Lung (tissue), 12 donors: ENCODE measurements around the gene SLC9A9. TPM values are rescaled to one million over a fixed set of nuclear protein-coding genes. Genes with fewer than 3 reads are reported as not detected.

ENCODE experiments used
- ATAC-seq: fragments of 200-7000 bp; cut with Tn5 transposase; one replicate; pipeline ENCODE4 v1.9.1; 2020; ENCODE audit warnings: moderate number of reproducible peaks; ENCODE audit not compliant: insufficient read depth, low FRiP score
- DNase-seq, 3 donors: peaks; one replicate each; pipeline ENCODE4 v3.0.0-alpha.2; 2013 to 2017
- H3K27ac ChIP-seq, 2 donors: one replicate each; pipeline ENCODE4 v1.5.1; 2013; ENCODE audit warnings: mild to moderate bottlenecking in 2 of 2, moderate library complexity in 2 of 2, control low read depth in 1 of 2, inconsistent platforms in 1 of 2, low read depth in 1 of 2, low read length in 1 of 2
- H3K27me3 ChIP-seq, 3 donors: one replicate each; pipeline ENCODE4 v1.5.1; 2013; ENCODE audit warnings: low read length in 2 of 3; ENCODE audit not compliant: control insufficient read depth in 3 of 3, insufficient read depth in 3 of 3
- H3K36me3 ChIP-seq, 4 donors: one replicate each; pipeline ENCODE4 v1.5.1; 2013; ENCODE audit warnings: low read length in 4 of 4, mild to moderate bottlenecking in 1 of 4, moderate library complexity in 1 of 4; ENCODE audit not compliant: control insufficient read depth in 4 of 4, insufficient read depth in 4 of 4
- H3K4me1 ChIP-seq, 5 donors: one replicate each; pipeline ENCODE4 v1.5.1; 2013; ENCODE audit warnings: low read length in 5 of 5, mild to moderate bottlenecking in 2 of 5, moderate library complexity in 1 of 5; ENCODE audit not compliant: control insufficient read depth in 5 of 5, insufficient read depth in 5 of 5
- H3K4me3 ChIP-seq: one replicate; pipeline ENCODE4 v1.5.1; 2013; ENCODE audit warnings: mild to moderate bottlenecking, control low read depth, moderate library complexity
- H3K9ac ChIP-seq, 2 donors: one replicate each; pipeline ENCODE4 v1.5.1; 2013; ENCODE audit warnings: low read length in 2 of 2, control low read depth in 1 of 2; ENCODE audit not compliant: insufficient read depth in 1 of 2
- H3K9me3 ChIP-seq, 4 donors: one replicate each; pipeline ENCODE4 v1.5.1; 2013; ENCODE audit warnings: low read length in 3 of 4, mild to moderate bottlenecking in 1 of 4, moderate library complexity in 1 of 4; ENCODE audit not compliant: control insufficient read depth in 4 of 4, insufficient read depth in 3 of 4
- CTCF ChIP-seq: IDR thresholded peaks from 2 replicates; pipeline ENCODE4 v1.5.1; 2012; ENCODE audit warnings: mild to moderate bottlenecking; ENCODE audit errors: control extremely low read depth, extremely low read depth
- WGBS, 2 donors: extraction: QIAGEN DNeasy Blood & Tissue Kit; methylation state at CpG; one replicate each; pipeline ENCODE4 v1.1.7; 2013; 5-methylcytosine and 5-hydroxymethylcytosine counted together
- polyA plus RNA-seq, 2 donors: library from polyadenylated mRNA; stranded (reverse); fragments of 200-250 nt; gene quantifications; one replicate each; pipeline ENCODE4 v1.2.1, GENCODE V29; 2013
- total RNA-seq, 2 donors: library from RNA; depleted of rRNA in 1 of 2; stranded (reverse); fragments of >200 nt in 1 of 2; gene quantifications; one replicate each; pipeline ENCODE4 v1.2.1, GENCODE V29; 2014 to 2021
- donor health status: control.
- donor health status: control.
- donor health status: Bipolar disorder and iron deficiency.
- donor health status: healthy.
- donor health status: DM: yes; HTN: yes; CAD: no.

The SLC9A9 gene
- total and polyA plus RNA-seq, 4 donors = 2.2 to 66.3 (median 8.2) TPM

GRCh38 chr3:143552851-143553250 is 295.4 kb downstream of the SLC9A9 start:
- ATAC-seq (no peak), DNase-seq (no peak)
- Histone ChIP-seq H3K4me3 (no peak overlapping the region), H3K27me3 (no peaks in the 10 kb centered on the region), H3K4me1 (peaks cover 0 to 26% (median 0%) of the 10 kb centered on the region in 5 donors), H3K9ac (no peak overlapping the region), H3K9me3 (no peaks in the 10 kb centered on the region), H3K36me3 (peaks cover 0 to 8% (median 4%) of the 10 kb centered on the region in 4 donors), H3K27ac (no peak overlapping the region)
- no peak for TF ChIP-seq CTCF
- 86 to 92% methylated on average over 3 of the region's 3 CpGs for WGBS, 2 donors

- ATAC-seq = no peak
- no peak overlapping the region for H3K9ac ChIP-seq
- H3K27ac ChIP-seq = no peak overlapping the region
Observed at GRCh38 chr3:143551761-143552160, 296.5 kb downstream of the SLC9A9 start.

GRCh38 chr3:143548861-143549497 is 299.3 kb downstream of the SLC9A9 start:
- Histone ChIP-seq H3K9me3 (peaks cover 0 to 3% (median 0%) of the 10 kb centered on the region in 4 donors), H3K9ac (no peak overlapping the region), H3K4me1 (peaks cover 0 to 22% (median 0%) of the 10 kb centered on the region in 5 donors), H3K27me3 (no peaks in the 10 kb centered on the region), H3K4me3 (no peak overlapping the region), H3K36me3 (peaks cover 0 to 8% (median 4%) of the 10 kb centered on the region in 4 donors), H3K27ac (no peak overlapping the region)
- ATAC-seq (no peak), DNase-seq (no peak)
- 87% methylated on average over 2 of the region's 2 CpGs for WGBS, 2 donors
- TF ChIP-seq CTCF = no peak

More at GRCh38 chr3:143551761-143552160, 296.5 kb downstream of the SLC9A9 start:
- Histone ChIP-seq H3K9me3 (peaks cover 0 to 3% (median 0%) of the 10 kb centered on the region in 4 donors), H3K27me3 (no peaks in the 10 kb centered on the region), H3K36me3 (peaks cover 0 to 8% (median 4%) of the 10 kb centered on the region in 4 donors), H3K4me1 (peaks cover 0 to 26% (median 0%) of the 10 kb centered on the region in 5 donors), H3K4me3 (no peak overlapping the region)
- TF ChIP-seq CTCF = no peak
- 77 to 85% methylated on average over 2 of the region's 2 CpGs for WGBS, 2 donors
- peak; percentile 69 to 96 (median 95) for DNase-seq

GRCh38 chr3:143548393-143548792 is 299.9 kb downstream of the SLC9A9 start:
- H3K4me1 ChIP-seq = peaks cover 0 to 18% (median 0%) of the 10 kb centered on the region in 5 donors
- 96 to 97% methylated on average over 3 of the region's 3 CpGs for WGBS, 2 donors

More at GRCh38 chr3:143548393-143548792, 299.9 kb downstream of the SLC9A9 start:
- Histone ChIP-seq H3K4me3 (no peak overlapping the region), H3K36me3 (peaks cover 0 to 8% (median 4%) of the 10 kb centered on the region in 4 donors), H3K9ac (no peak overlapping the region), H3K27ac (no peak overlapping the region), H3K9me3 (peaks cover 0 to 3% (median 0%) of the 10 kb centered on the region in 4 donors), H3K27me3 (no peaks in the 10 kb centered on the region)
- DNase-seq (no peak), ATAC-seq (no peak)
- TF ChIP-seq CTCF = no peak
